Heart left ventricle (tissue), 16 donors: ENCODE results near the gene OR52E4. TPM values are rescaled to one million over a fixed set of nuclear protein-coding genes. Genes with fewer than 3 reads are reported as not detected.

Experiments
- ATAC-seq, 4 donors: fragments of 200-7000 bp; cut with Tn5 transposase; one replicate each; pipeline ENCODE4 v1.9.1; 2020 to 2022; ENCODE audit warnings: moderate library complexity in 4 of 4, mild to moderate bottlenecking in 3 of 4, moderate number of reproducible peaks in 1 of 4
- DNase-seq, 5 donors: peaks; one replicate each; pipeline ENCODE4 v3.0.0-alpha.2; 2020
- H3K27ac ChIP-seq, 12 donors: fragments of 200-600 bp; sonication (generic) in 4 of 12; one replicate each; pipeline versions ENCODE4 v1.5.0 to v1.8.0; 2016 to 2022; ENCODE audit warnings: mild to moderate bottlenecking in 2 of 12
- H3K27me3 ChIP-seq, 9 donors: fragments of 200-600 bp; sonication (generic) in 2 of 9; one replicate each; pipeline versions ENCODE4 v1.5.1 to v1.8.0; 2016 to 2022; ENCODE audit warnings: mild to moderate bottlenecking in 3 of 9
- H3K36me3 ChIP-seq, 9 donors: fragments of 200-600 bp; sonication (generic) in 2 of 9; one replicate each; pipeline versions ENCODE4 v1.5.0 to v1.8.0; 2018 to 2022; ENCODE audit warnings: mild to moderate bottlenecking in 2 of 9
- H3K4me1 ChIP-seq, 12 donors: fragments of 200-600 bp; sonication (generic) in 4 of 12; one replicate each; pipeline versions ENCODE4 v1.5.0 to v1.8.0; 2016 to 2022; ENCODE audit warnings: mild to moderate bottlenecking in 3 of 12
- H3K4me3 ChIP-seq, 12 donors: fragments of 200-600 bp; sonication (generic) in 4 of 12; one replicate each; pipeline versions ENCODE4 v1.5.0 to v1.8.0; 2017 to 2022; ENCODE audit warnings: mild to moderate bottlenecking in 9 of 12, moderate library complexity in 4 of 12
- H3K9me3 ChIP-seq, 12 donors: fragments of 200-600 bp; sonication (generic) in 4 of 12; one replicate each; pipeline versions ENCODE4 v1.5.0 to v1.8.0; 2016 to 2022; ENCODE audit warnings: mild to moderate bottlenecking in 1 of 12
- CTCF ChIP-seq, 12 donors: fragments of 200-600 bp; sonication (generic) in 4 of 12; IDR thresholded peaks; one replicate each; pipeline versions ENCODE4 v1.5.0 to v1.8.0; 2018 to 2022; ENCODE audit warnings: antibody characterized with exemption in 12 of 12, mild to moderate bottlenecking in 5 of 12
- POLR2A ChIP-seq, 2 donors: fragments of 450-650 bp; IDR thresholded peaks; one replicate each; pipeline ENCODE4 v1.6.1; 2017; ENCODE audit warnings: antibody characterized with exemption in 2 of 2, mild to moderate bottlenecking in 2 of 2, moderate library complexity in 2 of 2
- WGBS, 4 donors: extraction: QIAGEN DNeasy Blood & Tissue Kit in 2 of 4; methylation state at CpG; one replicate each; pipeline versions ENCODE4 v1.1.5 to v1.1.7; 2013 to 2018; 5-methylcytosine and 5-hydroxymethylcytosine counted together
- intact Hi-C, 10 donors: fragments of 100-400 bp; cut with DNase I; formaldehyde crosslinking; loops; one replicate each; pipeline versions ENCODE4 v1.11.1 to v1.14.2; 2022
- polyA plus RNA-seq, 2 donors: library from polyadenylated mRNA; stranded (reverse); fragments of 200-250 nt; gene quantifications; one replicate each; pipeline ENCODE4 v1.2.3, GENCODE V29; 2013
- total RNA-seq, 9 donors: library from RNA; depleted of rRNA in 2 of 9; stranded (reverse); fragments of >200 nt in 2 of 9; fragmentation: NEBNext Ultra II Directional in 3 of 9; extraction: Animal tissue kit (Norgen Biotek cat#: 25700) in 3 of 9; gene quantifications; one replicate each; pipeline versions ENCODE4 v1.1.0 to v1.2.4, GENCODE V29; 2016 to 2023
- donor health status: ischemic (EF 13 %, LVEDD 7.1; RV severe dilation, severe dysfunction).
- donor health status: healthy with polysubstance abuse.
- donor health status: DM: no; HTN: yes; CAD: no.
- donor health status: DM: no; HTN: no; CAD: no.
- donor health status: ischemic (EF 25% LVEDD 6.9; RV normal size, moderate dysfunction).
- donor health status: ischemic (EF 25% LVEDD 5.7; RV mildly dilated, moderate dysfunction).
- donor health status: healthy.
- donor health status: DM: yes; HTN: yes; CAD: no.
- donor health status: ischemic (EF 35%, LVEDD 5.7; RV mildly dilated, moderate dysfunction).
- donor health status: nonischemic (EF 11% LVEDD 7.7; RV severe dilation, severe dysfunction).
- donor health status: DM: yes; HTN: yes; CAD: no.
- donor health status: PGD.
- donor health status: ischemic (EF 29% LVEDD 5.4; RV normal size, mild dysfunction).
- donor health status: nonischemic (EF 23%, LVEDD 6.1; RV moderate dilation, normal function).

OR52E4 gene
- total and polyA plus RNA-seq, 11 donors = not detected

DNA sequence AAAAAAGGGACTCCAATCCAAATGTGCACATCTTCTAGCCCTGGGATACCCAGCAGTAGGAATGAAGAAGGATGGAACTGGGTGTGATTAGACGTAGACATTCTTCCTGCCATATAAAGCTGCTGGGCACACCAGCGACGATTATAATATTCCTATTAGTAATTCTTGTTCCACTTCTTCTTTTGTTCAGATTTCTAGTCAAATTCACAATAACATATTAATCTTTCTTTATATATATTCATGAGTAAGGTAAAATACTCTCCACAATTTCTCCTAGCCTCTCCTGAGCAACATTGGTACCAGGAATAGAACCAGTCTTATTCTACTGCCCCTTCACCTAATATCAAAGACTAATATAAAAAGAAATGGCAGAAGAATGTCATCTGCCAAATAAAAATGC, 22.8 kb upstream of the OR52E4 start, which contains the start of gene OR52E8:
Gene OR52E8 (minus strand): TSS at position 101 of the 400 bp plus-strand sequence. CDS start 0 bp downstream, at position 101.
- DNase-seq (no peak), ATAC-seq (no peak)
- H3K4me1 ChIP-seq = no peaks in the 10 kb centered on the region
- peaks cover 0 to 3% (median 0%) of the 10 kb centered on the region in 9 donors for H3K27me3 ChIP-seq
- H3K36me3 ChIP-seq = no peaks in the 10 kb centered on the region
- 86 to 96% (median 94%) methylated on average over 3 of the region's 3 CpGs for WGBS, 4 donors
- no peak for TF ChIP-seq POLR2A (IDR thresholded peaks at IDR 0.05)
- no peak for TF ChIP-seq CTCF (IDR thresholded peaks at IDR 0.05)
- H3K9me3 ChIP-seq = peaks cover 0 to 5% (median 0%) of the 10 kb centered on the region in 12 donors
- H3K27ac ChIP-seq = no peak within 1 kb of the TSS
- no peak within 1 kb of the TSS for H3K4me3 ChIP-seq
- intact Hi-C loops = no loop called here

DNA sequence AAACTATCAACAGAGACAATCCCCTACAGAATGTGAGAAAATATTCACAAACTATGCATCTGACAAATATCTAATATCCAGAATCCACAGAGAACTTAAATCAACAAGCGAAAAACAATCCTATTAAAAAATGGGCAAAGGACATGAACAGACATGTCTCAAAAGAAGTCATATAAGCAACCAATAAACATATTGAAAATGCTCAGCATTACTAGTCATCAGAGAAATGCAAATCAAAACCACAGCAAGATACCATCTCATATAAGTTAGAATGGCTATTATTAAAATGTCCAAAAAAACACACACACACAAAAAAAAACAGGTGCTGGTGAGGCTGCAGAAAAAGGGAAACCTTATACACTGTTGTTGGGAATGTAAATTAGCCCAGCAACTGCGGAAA, 14.6 kb upstream of the OR52E4 start:
- WGBS, 4 donors = 76 to 82% (median 77%) methylated on average over 2 of the region's 2 CpGs
- Histone ChIP-seq H3K27me3 (no peaks in the 10 kb centered on the region), H3K4me3 (no peak overlapping the region), H3K4me1 (no peaks in the 10 kb centered on the region), H3K9me3 (peaks cover 0 to 8% (median 0%) of the 10 kb centered on the region in 12 donors), H3K27ac (no peak overlapping the region), H3K36me3 (no peaks in the 10 kb centered on the region)
- intact Hi-C loops = no loop called here
- TF ChIP-seq CTCF (IDR thresholded peaks at IDR 0.05) (no peak), POLR2A (IDR thresholded peaks at IDR 0.05) (no peak)
- DNase-seq (no peak), ATAC-seq (no peak)

- Histone ChIP-seq H3K27me3 (no peaks in the 10 kb centered on the region), H3K4me3 (no peak overlapping the region), H3K36me3 (no peaks in the 10 kb centered on the region), H3K27ac (no peak overlapping the region), H3K9me3 (no peaks in the 10 kb centered on the region), H3K4me1 (no peaks in the 10 kb centered on the region)
- no peak for DNase-seq
- TF ChIP-seq POLR2A (IDR thresholded peaks at IDR 0.05) (no peak), CTCF (IDR thresholded peaks at IDR 0.05) (no peak)
- 50 to 64% (median 55%) methylated on average over 2 of the region's 2 CpGs for WGBS, 4 donors
- intact Hi-C loops = no loop called here
- no peak for ATAC-seq
Observed at GRCh38 chr11:5878564-5878963, 1.9 kb upstream of the OR52E4 start.

DNA sequence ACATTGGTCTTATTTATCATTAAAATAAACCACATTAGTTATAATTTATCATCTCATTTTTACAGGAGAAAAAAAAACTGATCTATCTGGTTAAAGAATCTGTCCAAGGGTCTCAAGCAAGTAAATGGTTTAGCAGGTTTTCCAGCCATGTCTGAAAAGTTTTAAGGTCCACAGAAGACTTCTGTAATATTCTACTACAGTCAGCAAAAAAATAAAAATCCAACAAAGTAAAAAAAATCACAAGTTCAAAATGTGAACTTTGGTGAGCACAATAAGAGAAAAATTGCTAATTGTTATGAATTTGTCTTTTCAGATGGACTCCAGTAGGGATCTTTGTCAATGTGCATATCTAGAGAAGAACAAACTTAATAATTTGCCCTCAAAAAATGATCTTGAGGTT, 1.3 kb downstream of the OR52E4 start:
- no peaks in the 10 kb centered on the region for H3K27me3 ChIP-seq
- no peak for TF ChIP-seq CTCF (IDR thresholded peaks at IDR 0.05)
- no peak for TF ChIP-seq POLR2A (IDR thresholded peaks at IDR 0.05)
- DNase-seq = no peak
- no peak overlapping the region for H3K27ac ChIP-seq
- H3K4me1 ChIP-seq = no peaks in the 10 kb centered on the region
- H3K9me3 ChIP-seq = no peaks in the 10 kb centered on the region
- intact Hi-C loops = no loop called here
- H3K36me3 ChIP-seq = no peaks in the 10 kb centered on the region
- ATAC-seq = no peak
- no peak overlapping the region for H3K4me3 ChIP-seq
